GM12873 (cell line): ENCODE results near the gene TSPAN13.

Source experiments
- TF ChIP-seq, protein P1 (sequence below): IDR thresholded peaks from 2 replicates; pipeline ENCODE4 v1.5.1; 2012; ENCODE audit warnings: low read depth, mild to moderate bottlenecking, moderate library complexity, low read length, control low read depth; ENCODE audit not compliant: insufficient read depth; ENCODE audit errors: missing control alignments

TSPAN13 gene

DNA sequence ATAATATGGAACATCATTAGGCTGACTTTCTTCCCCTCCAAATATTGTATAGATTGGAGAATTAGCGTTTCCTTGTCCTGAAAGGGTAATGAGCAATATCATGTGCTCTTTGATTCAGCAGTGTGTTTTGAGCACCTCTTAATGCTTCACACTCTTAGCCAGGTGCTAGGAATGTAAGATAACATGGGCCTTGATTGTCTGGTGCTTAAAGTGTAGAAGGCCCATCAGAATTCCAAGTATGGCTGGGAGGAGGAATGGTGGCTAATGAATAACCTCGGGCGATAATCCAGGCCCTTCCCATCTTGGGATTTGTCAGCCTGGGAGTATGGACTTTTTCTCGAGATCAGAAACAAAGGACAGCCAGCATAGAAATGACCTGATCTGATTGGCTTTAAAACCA lies 8.6 kb downstream of the TSPAN13 start:
- TF ChIP-seq, protein P1, sequence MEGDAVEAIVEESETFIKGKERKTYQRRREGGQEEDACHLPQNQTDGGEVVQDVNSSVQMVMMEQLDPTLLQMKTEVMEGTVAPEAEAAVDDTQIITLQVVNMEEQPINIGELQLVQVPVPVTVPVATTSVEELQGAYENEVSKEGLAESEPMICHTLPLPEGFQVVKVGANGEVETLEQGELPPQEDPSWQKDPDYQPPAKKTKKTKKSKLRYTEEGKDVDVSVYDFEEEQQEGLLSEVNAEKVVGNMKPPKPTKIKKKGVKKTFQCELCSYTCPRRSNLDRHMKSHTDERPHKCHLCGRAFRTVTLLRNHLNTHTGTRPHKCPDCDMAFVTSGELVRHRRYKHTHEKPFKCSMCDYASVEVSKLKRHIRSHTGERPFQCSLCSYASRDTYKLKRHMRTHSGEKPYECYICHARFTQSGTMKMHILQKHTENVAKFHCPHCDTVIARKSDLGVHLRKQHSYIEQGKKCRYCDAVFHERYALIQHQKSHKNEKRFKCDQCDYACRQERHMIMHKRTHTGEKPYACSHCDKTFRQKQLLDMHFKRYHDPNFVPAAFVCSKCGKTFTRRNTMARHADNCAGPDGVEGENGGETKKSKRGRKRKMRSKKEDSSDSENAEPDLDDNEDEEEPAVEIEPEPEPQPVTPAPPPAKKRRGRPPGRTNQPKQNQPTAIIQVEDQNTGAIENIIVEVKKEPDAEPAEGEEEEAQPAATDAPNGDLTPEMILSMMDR: no peak

DNA sequence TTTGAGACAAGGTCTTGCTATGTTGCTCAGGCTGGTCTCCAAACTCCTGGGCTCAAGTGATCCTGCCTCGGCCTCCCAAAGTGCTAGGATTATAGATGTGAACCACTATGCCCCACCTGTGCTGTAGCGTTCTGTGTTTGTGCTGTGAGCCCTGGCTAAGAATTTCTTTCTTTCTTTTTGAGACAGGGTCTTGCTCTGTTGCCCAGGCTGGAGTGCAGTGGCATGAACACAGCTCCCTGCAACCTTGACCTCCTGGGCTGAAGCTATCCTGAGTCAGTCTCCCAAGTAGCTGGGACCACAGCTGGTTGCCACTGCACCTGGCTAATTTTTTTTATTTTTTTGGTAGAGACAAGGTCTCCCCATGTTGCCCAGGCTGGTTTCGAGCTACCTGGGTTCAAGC lies 11.4 kb downstream of the TSPAN13 start:
- TF ChIP-seq, protein P1: no peak

DNA sequence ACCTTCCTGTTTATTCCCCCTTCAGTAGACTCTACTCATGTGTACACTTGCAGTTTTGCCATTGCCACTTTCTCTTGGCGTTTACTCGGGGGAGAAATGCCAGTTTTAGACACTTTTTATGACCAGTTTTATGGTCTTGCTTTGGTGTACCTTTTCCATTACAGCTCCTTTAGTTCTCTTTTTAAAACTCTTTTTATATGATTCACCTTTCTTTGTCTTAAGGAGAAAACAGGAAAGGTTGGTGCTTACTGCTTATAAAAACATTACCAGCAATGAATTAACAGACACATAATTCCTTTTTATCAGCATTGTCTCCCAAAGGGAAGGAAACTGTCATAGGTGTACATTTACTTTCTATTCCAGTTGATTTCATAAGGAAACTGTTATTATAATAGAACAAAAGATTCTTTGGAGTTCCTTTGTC lies 11.9 kb downstream of the TSPAN13 start:
- TF ChIP-seq, protein P1: no peak

DNA sequence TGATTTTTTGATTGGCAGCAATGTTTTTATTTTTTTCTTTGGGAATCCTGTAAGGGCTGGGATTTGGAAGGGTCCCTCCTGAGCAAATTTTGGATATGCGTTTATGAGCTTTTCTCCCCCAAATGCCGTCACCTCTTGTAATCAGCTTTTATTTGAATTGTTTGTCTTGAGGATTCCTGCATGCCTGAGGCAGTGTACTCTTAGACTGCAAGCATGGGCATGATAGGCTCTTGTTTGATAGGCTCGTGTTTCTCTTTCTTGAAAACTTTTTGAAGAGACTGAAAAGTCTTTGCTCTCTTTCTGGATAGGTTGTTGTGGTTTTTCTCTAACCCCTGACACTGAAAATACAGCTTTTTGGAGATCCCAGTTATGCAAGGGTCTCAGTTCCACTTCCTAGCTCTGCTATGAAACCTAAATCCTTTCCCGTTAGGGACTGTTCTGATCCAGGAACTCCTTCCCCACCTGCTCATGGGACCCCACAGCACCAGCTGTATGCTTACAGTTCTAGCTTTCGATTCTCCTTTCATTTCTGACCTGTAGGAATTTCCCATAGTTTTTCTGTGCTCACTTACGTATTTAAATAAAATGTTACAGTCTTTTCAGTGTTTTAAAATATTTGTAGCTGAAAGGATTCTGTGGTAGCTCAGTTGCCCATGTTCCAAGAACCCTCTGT lies 17.2 kb downstream of the TSPAN13 start:
- TF ChIP-seq, protein P1: no peak

DNA sequence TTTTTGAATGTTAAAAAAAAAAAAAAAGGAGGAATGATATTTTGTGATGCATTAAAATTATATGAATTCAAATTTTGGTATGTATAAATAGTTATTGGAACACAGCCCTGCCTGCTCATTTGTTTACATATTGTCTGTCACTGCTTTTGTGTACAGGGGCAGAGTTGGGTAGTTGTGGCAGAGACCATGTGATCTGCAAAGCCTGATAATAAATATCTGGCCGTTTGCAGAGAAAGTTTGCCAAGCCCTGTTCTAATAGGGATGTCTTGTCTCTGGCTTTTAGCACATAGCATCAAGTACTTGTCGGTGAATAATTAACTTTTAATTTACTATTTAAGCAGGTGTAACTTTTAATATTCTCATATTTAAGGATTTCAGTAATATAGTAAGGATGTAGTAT lies 19.8 kb downstream of the TSPAN13 start:
- TF ChIP-seq, protein P1: no peak

DNA sequence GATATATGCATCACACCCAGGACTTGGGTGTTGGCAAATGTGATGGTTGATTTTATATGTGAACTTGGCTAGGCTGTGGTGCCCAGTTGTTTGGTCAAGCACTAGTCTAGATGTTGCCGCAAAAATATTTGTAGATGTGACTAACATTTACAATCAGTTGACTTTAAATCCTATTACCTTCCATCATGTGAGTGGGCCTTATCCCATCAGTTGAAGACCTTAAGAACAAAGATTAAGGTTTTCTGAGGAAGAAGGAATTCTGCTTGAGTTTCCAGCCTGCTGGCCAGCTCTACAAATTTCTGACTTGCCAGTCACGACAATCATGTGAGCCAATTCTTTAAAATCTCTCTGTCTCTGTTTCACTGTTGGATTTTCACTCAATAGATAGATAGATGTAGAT lies 20.3 kb downstream of the TSPAN13 start:
- TF ChIP-seq, protein P1: no peak

DNA sequence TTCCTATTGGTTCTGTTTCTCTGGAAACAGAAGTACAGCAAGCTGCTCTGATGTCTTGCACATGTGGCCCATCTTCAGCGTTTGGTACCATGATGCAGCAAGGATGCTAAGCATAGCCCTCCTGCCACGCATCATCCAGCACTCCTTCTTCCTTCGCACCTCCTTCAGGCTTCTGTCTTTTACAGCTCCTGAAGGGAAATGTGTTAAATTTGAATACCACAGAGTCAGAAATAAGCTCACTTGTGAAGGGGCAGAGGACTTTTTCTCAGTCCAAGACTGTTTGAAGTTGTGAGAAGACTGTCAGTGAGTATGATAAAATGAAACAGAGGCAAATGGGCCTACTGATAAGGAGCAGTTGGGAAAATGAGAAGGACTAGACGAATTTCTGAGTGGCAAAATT lies 20.7 kb downstream of the TSPAN13 start:
- TF ChIP-seq, protein P1: no peak
